Raji (cell line): ENCODE results near the gene ATG7.

Source experiments
- POLR2A ChIP-seq: IDR thresholded peaks from 2 replicates; pipeline ENCODE4 v1.6.1; 2011; ENCODE audit warnings: low read depth, low read length, control low read depth; ENCODE audit not compliant: insufficient read depth

Gene ATG7

DNA sequence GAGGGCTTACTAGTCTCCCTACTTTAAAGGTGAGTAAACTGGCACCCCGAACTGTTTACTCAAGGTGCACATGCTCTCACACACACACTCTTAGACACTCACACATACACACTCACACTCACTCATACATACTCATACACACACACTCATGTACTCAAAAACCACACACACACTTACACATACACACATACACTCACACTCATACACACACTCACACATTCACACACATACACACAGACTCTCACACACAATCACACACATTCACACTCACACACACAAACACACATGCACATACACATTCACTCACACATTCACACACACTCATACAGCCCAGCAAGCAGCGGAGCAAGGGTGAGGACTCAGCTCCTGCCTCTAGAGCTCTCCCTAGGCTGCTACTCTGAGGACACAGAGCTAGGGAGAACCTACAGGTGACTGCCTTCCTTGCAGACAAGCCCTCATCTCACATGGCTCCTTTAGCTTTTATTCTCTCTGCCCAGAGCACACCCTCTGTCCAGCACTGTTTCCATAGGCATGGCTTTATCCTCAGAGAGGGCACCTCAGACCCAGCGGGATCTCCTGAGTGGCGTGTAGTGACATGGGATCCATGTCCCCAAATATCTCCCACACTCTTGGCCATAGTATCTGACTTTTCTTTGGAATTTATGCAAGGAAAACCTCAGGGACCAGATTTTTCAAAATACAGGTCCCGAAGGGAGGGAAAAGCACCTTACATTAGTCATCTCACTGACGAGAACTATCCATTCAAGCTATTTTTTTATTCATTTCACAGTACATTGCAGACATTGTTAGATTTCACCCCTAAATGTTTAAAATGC is 26.2 kb upstream of the ATG7 start:
- no peak for TF ChIP-seq POLR2A

DNA sequence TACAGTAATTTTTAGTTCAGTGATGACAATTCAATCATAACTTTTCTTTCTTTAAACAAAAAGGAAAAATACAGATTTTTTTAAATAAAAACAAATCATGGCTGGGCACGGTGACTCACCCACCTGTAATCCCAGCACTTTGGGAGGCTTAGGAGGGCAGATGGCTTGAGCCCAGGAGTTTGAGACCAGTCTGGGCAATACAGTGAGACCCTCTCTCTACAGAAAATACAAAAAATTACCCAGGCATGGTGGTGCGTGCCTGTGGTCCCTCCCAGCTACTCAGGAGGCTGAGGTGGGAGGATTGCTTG is 25.6 kb upstream of the ATG7 start:
- no peak for TF ChIP-seq POLR2A

DNA sequence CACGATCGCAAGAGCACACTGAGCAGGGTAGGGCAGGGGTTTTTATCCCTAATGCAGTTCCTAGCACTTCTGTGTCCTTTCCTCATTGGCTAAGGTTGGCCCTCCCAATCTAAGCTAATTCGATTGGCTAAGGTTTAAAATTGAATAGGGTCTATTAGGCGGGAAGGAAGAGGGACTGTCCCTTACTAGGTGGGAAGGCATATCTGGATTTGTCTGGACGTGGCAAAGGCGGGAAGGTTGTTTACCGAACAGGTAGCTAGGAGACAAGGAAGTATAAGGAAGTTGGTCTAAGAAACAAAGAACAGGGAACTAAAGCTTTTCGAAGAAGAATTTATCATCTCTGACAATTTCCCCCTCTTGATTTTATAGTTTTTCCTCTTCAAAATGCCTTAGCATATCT is 24.8 kb upstream of the ATG7 start:
- no peak for TF ChIP-seq POLR2A

- TF ChIP-seq POLR2A, result no peak
These were observed 23.6 kb upstream of the ATG7 start for GRCh38 chr3:11248596-11248995.

- no peak for TF ChIP-seq POLR2A
These were observed 21.0 kb upstream of the ATG7 start for GRCh38 chr3:11250902-11251806.

- TF ChIP-seq POLR2A, result no peak
These were observed 20.4 kb upstream of the ATG7 start for GRCh38 chr3:11251807-11252176.

DNA sequence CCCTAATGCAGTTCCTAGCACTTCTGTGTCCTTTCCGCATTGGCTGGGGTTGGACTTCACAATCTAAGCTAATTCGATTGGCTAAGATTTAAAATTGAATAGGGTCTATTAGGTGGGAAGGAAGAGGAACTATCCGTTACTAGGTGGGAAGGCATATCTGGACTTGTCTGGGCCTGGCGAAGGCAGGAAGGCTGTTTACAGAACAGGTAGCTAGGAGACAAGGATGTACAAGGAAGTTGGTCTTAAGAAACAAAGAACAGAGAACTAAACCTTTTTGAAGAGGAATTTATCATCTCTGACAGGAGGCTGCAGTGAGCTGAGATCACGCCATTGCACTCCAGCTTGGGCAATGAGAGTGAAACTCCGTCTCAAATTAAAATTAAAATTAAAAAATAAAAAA is 17.3 kb upstream of the ATG7 start:
- TF ChIP-seq POLR2A, result no peak

DNA sequence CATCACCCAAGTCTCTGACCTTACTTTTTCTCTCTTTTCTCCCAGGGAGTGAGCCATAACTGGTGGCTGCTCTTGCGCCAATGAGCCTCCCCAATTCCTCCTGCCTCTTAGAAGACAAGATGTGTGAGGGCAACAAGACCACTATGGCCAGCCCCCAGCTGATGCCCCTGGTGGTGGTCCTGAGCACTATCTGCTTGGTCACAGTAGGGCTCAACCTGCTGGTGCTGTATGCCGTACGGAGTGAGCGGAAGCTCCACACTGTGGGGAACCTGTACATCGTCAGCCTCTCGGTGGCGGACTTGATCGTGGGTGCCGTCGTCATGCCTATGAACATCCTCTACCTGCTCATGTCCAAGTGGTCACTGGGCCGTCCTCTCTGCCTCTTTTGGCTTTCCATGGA is 13.2 kb upstream of the ATG7 start:
- TF ChIP-seq POLR2A, result no peak

- no peak for TF ChIP-seq POLR2A
These were observed 11.7 kb upstream of the ATG7 start for GRCh38 chr3:11260460-11260859.

DNA sequence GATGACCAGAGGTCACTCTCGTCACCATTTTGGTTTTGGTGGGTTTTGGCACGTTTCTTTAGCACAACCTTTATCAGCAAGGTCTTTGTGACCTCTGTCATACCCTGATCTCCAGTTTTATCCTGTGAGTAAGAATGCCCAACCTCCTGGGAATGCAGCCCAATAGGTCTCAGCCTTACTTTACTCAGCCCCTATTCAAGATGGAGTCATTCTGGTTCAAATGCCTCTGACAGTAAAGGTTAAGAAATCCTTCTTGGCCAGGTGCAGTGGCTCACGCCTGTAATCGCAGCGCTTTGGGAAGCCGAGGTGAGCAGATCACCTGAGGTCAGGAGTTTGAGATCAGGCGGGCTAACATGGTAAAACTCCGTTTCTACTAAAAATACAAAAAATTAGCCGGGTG is 3.2 kb upstream of the ATG7 start:
- TF ChIP-seq POLR2A, result no peak

GRCh38 chr3:11272906-11273574 is 843 bp downstream of the ATG7 start:
- TF ChIP-seq POLR2A, result no peak

GRCh38 chr3:11273891-11274291 is 1.7 kb downstream of the ATG7 start:
- TF ChIP-seq POLR2A, result no peak

DNA sequence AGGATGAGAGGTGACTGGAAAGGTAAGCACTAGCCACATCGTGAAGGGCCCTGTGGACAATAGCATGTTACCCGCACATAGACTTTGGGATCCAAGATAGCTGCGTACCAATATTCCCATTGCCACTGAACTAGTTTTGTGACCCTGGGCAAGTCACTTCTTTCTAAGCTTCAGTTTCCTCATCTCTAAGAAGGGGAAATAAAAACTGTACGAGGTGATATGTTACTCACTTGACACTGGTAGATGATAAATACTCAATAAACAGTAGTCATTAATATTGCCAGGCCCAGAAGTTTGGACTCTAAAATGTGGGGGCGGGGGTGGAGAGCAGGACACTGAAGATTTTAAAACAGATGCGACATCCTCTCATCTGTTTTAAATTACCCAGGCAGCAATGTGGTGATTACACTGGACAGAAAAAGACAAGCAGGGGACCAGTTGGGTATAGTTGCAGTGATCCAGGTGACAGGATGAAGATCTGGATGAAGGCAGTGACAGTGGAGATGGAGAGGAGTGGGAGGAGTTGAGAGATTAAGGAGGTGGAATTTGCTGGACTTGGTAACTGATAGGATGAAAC is 2.5 kb downstream of the ATG7 start:
- TF ChIP-seq POLR2A, result no peak

DNA sequence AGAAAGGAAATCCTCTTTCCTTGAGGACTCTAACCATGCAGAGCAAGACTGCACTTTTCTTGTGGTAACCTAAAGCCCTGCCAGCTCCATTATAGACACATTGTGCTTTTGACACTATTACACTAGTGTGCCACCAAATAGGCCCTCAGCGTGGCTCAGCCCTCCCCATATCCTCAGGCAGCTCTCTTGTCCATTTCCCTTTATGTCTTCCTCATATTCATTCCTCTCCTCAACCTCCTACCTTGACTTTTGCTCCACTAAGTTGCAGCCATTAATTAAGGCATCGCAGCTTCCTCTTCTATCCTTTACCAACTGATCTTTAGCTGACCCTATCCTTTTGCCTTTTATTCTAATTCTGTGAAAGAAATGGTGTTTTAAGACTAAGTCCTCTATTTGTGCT is 3.7 kb downstream of the ATG7 start:
- no peak for TF ChIP-seq POLR2A

GRCh38 chr3:11276901-11277300 is 4.7 kb downstream of the ATG7 start:
- TF ChIP-seq POLR2A, result no peak
